ENCODE results near the gene CSMD2.

- no peak for TF ChIP-seq YY1 (IDR thresholded peaks at IDR 0.05; ENCODE audit: insufficient read depth, insufficient read length)
- TF ChIP-seq ZNF274 (IDR thresholded peaks at IDR 0.05; ENCODE audit: low read depth, low read length) = no peak
- TF ChIP-seq SUZ12 (IDR thresholded peaks at IDR 0.05; ENCODE audit: extremely low read depth, insufficient read depth, insufficient read length) = no peak
Observed at GRCh38 chr1:33655496-33655895, 509.5 kb downstream of the CSMD2 start.

Data from NT2/D1 (cell line).